Purkinje cell (primary cell): ENCODE data around the gene PRPF40A. TPM values are rescaled to one million over a fixed set of nuclear protein-coding genes. Genes with fewer than 3 reads are reported as not detected.

ENCODE experiments used
- polyA plus RNA-seq: library from polyadenylated mRNA; unstranded; fragments of >200 nt; fragmentation: Nextera tagmentation; gene quantifications from 2 replicates; pipeline ENCODE4 v1.2.1, GENCODE V29; 2014

The PRPF40A gene
- polyA plus RNA-seq = 41.5 and 50.1 TPM in 2 replicates

DNA sequence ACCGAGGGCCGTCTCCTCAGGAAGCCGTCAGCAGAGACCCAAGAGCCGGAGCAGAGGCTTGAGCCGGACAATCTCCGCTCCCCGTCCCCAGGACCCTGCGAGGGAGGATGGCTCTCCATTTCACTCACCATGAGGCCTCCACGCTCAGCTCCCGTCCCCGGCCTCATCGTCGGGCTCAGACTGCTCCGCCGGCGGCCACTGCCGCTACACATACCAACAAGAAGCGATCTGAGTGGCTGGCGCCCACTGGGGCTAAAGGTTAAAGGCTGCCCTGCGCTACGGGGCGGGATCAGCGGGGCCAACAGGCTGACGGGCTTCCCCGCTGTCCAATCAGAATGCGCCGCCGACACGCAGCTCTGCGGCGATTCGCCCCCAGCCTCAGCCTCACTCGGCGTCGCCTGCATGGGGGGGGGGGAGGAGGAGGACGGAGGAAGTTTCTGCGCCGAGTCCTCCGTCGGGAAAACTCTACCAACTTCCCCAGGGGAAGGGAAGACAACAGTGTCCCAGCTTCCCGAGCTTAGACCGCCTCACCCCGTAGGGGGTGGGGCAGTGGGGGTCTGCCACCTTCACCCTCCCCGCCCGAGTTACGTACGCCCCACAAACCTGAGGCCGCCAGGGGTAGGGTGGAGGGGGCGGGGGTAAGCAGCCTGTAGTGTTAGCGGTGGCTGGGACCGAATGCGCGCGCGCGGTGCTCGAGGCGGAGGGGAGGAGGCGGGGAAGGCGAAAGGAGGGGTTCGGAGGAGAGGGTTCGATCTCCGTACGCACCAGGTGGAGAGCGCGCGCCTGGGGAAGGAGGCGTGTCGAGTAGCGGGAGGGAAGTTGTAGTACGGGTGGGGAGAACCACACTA lies at the start of gene PRPF40A:
Gene PRPF40A, minus strand, starts transcription at position 234 of the 848 bp plus-strand sequence. Its CDS starts 22 bp downstream, at position 212.

DNA sequence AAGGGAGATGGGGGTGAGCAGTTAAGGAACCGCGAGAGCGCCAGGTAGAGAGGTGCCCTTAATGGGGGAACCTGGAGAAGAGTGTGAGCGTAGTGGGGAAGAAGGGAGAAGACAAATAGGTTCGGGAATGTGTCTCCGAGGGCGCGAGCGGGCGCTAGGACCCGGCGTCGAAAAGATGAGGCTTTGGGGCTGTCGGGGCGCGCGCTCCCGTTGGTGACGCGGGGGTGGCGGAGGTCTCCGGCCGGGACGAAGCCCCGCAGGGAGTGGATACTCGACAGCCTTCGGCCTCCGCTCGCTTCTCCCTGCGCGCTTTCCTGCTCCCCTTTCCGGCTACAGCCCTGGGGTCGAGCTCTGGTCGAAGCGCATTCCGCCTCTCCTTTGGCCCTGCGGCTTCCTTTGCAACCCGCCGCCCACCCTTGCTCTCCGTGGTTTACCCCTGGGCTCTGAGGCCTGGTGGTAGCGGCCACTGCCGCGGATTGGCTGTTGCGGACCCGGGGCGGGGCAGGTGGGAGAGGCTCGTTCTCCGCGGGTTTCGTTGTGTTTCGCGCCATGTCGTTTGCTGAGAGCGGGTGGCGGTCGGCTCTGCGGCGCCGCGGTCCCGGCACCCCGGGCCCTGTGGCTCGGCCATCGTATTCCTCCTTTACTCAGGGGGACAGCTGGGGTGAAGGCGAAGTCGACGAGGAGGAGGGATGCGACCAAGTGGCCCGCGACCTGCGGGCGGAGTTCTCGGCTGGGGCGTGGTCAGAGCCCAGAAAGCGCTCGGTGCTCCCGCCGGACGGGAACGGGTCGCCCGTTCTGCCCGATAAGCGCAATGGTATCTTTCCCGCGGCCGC lies 1.0 kb upstream of the PRPF40A start, which contains the start of gene ARL6IP6:
Gene ARL6IP6, plus strand, starts transcription at position 545 of the 833 bp plus-strand sequence. Its CDS starts 5 bp downstream, at position 550.

Other genes starting within 250 kb of the PRPF40A start
- 5.6 and 8.9 TPM in 2 replicates for gene ARL6IP6, start 1.2 kb upstream of the PRPF40A start, polyA plus RNA-seq